IMR-90 (cell line): Measurements from ENCODE around the gene TTC31. TPM values are rescaled to one million over a fixed set of nuclear protein-coding genes. Genes with fewer than 3 reads are reported as not detected.

ENCODE experiments used
- ATAC-seq: fragments of 200-7000 bp; cut with Tn5 transposase; 2 replicates; pipeline ENCODE4 v1.9.1; 2020; ENCODE audit warnings: low read depth, mild to moderate bottlenecking, moderate library complexity
- BruUV-seq: library from RNA; stranded (reverse); fragments of 400-500 nt; replicated peaks from 2 replicates; lab custom pipeline; 2021; lab: Mats Ljungman, UMichigan
- CTCF ChIA-PET: fragments of 300-600 bp; formaldehyde crosslinking; extraction: SDS; loops from one replicate; lab custom pipeline; 2021; ENCODE audit warnings: antibody characterized with exemption; lab: Yijun Ruan, JAX
- POLR2A ChIA-PET: fragments of 300-600 bp; sonication (Branson Sonifier 250); formaldehyde crosslinking; loops from one replicate; lab custom pipeline; 2022; ENCODE audit warnings: antibody characterized with exemption; ENCODE audit not compliant: unreplicated experiment; lab: Charles Lee
- DNase-seq: peaks from one replicate; pipeline ENCODE4 v3.0.0; 2013
- H2AFZ ChIP-seq: replicated peaks from 2 replicates; pipeline ENCODE3; 2013; ENCODE audit warnings: low read length, mild to moderate bottlenecking; ENCODE audit not compliant: poor library complexity
- H2AK5ac ChIP-seq: 2 replicates; pipeline ENCODE4 v1.6.1; 2013; ENCODE audit warnings: low read depth, low read length, inconsistent platforms
- H2AK9ac ChIP-seq: replicated peaks from 2 replicates; pipeline ENCODE3; 2013; ENCODE audit warnings: mild to moderate bottlenecking, low read depth, low read length, moderate library complexity; ENCODE audit not compliant: poor library complexity
- H2BK120ac ChIP-seq: 2 replicates; pipeline ENCODE4 v1.6.1; 2013; ENCODE audit warnings: low read depth, low read length, inconsistent platforms
- H2BK15ac ChIP-seq: 3 replicates; pipeline ENCODE4 v1.6.1; 2013; ENCODE audit warnings: low read depth, low read length, inconsistent platforms
- H2BK20ac ChIP-seq: 2 replicates; pipeline ENCODE4 v1.6.1; 2013; ENCODE audit warnings: low read depth, mild to moderate bottlenecking, inconsistent platforms, low read length, moderate library complexity
- H2BK5ac ChIP-seq: 2 replicates; pipeline ENCODE4 v1.6.1; 2013; ENCODE audit warnings: mild to moderate bottlenecking, low read depth, low read length, inconsistent platforms; ENCODE audit not compliant: poor library complexity, severe bottlenecking
- H3K14ac ChIP-seq: replicated peaks from 2 replicates; pipeline ENCODE4 v1.6.1; 2013; ENCODE audit warnings: low read depth, low read length, inconsistent platforms
- H3K18ac ChIP-seq: 2 replicates; pipeline ENCODE4 v1.6.1; 2013; ENCODE audit warnings: low read depth, low read length, control low read depth
- H3K23ac ChIP-seq: 2 replicates; pipeline ENCODE4 v1.6.1; 2013; ENCODE audit warnings: low read depth, low read length, inconsistent platforms
- H3K27ac ChIP-seq: 2 replicates; pipeline ENCODE4 v1.5.1; 2013; ENCODE audit warnings: mild to moderate bottlenecking, control low read depth, low read length; ENCODE audit not compliant: insufficient read depth
- H3K27me3 ChIP-seq: 2 replicates; pipeline ENCODE4 v1.6.1; 2013; ENCODE audit warnings: low read length; ENCODE audit not compliant: control insufficient read depth, insufficient read depth
- H3K36me3 ChIP-seq: 2 replicates; pipeline ENCODE4 v1.6.1; 2013; ENCODE audit warnings: low read length, mixed read lengths; ENCODE audit not compliant: control insufficient read depth, insufficient read depth
- H3K4ac ChIP-seq: 2 replicates; pipeline ENCODE4 v1.6.1; 2013; ENCODE audit warnings: low read depth, low read length, inconsistent platforms
- H3K4me1 ChIP-seq: 2 replicates; pipeline ENCODE4 v1.6.1; 2013; ENCODE audit warnings: low read length, mixed read lengths; ENCODE audit not compliant: control insufficient read depth, insufficient read depth
- H3K4me2 ChIP-seq: 2 replicates; pipeline ENCODE4 v1.6.1; 2013; ENCODE audit warnings: low read depth, mild to moderate bottlenecking, control low read depth, low read length, moderate library complexity
- H3K4me3 ChIP-seq: 2 replicates; pipeline ENCODE4 v1.5.1; 2013; ENCODE audit warnings: low read depth, mild to moderate bottlenecking, control low read depth, low read length, moderate library complexity; ENCODE audit not compliant: insufficient read depth
- H3K56ac ChIP-seq: 2 replicates; pipeline ENCODE4 v1.6.1; 2013; ENCODE audit warnings: low read length, inconsistent platforms; ENCODE audit not compliant: insufficient read depth; ENCODE audit errors: extremely low read depth
- H3K79me1 ChIP-seq, 2 experiments: 2 replicates each; pipeline ENCODE4 v1.6.1; 2013; ENCODE audit warnings: low read length in 2 of 2, inconsistent platforms in 1 of 2, low read depth in 1 of 2
- H3K9ac ChIP-seq: 2 replicates; pipeline ENCODE4 v1.6.1; 2013; ENCODE audit warnings: low read depth, low read length, control low read depth
- H3K9me1 ChIP-seq: 2 replicates; pipeline ENCODE4 v1.6.1; 2013; ENCODE audit warnings: low read length, inconsistent platforms; ENCODE audit not compliant: insufficient read depth
- H3K9me3 ChIP-seq: 2 replicates; pipeline ENCODE4 v1.6.1; 2013; ENCODE audit warnings: low read length; ENCODE audit not compliant: control insufficient read depth, insufficient read depth
- H4K20me1 ChIP-seq: 2 replicates; pipeline ENCODE4 v1.6.1; 2013; ENCODE audit warnings: low read length, inconsistent platforms; ENCODE audit not compliant: insufficient read depth
- H4K5ac ChIP-seq: 2 replicates; pipeline ENCODE4 v1.6.1; 2013; ENCODE audit warnings: mild to moderate bottlenecking, low read depth, low read length, control low read depth
- H4K8ac ChIP-seq, 2 experiments: 2 replicates each; pipeline ENCODE4 v1.6.1; 2013; ENCODE audit warnings: low read depth in 2 of 2, low read length in 2 of 2, control low read depth in 1 of 2, inconsistent platforms in 1 of 2
- H4K91ac ChIP-seq: 2 replicates; pipeline ENCODE4 v1.6.1; 2013; ENCODE audit warnings: low read depth, low read length, inconsistent platforms; ENCODE audit not compliant: insufficient read depth
- CEBPB ChIP-seq: IDR thresholded peaks from 2 replicates; pipeline ENCODE4 v1.6.1; 2012; ENCODE audit warnings: low read depth, low read length, improper control_type of control experiment
- MAZ ChIP-seq: IDR thresholded peaks from 2 replicates; pipeline ENCODE4 v1.6.1; 2012; ENCODE audit warnings: low read depth, mild to moderate bottlenecking, low read length, improper control_type of control experiment, moderate library complexity, borderline replicate concordance
- MXI1 ChIP-seq: IDR thresholded peaks from 2 replicates; pipeline ENCODE4 v1.6.1; 2012; ENCODE audit warnings: low read depth, mild to moderate bottlenecking, low read length, moderate library complexity, borderline replicate concordance
- NFE2L2 ChIP-seq: fragments of 150-350 bp; IDR thresholded peaks from 2 replicates; pipeline ENCODE4 v1.6.1; 2016; ENCODE audit warnings: low read depth, mild to moderate bottlenecking, low read length
- POLR2A ChIP-seq: IDR thresholded peaks from 2 replicates; pipeline ENCODE4 v1.6.1; 2012; ENCODE audit warnings: mild to moderate bottlenecking, low read depth, low read length
- RCOR1 ChIP-seq: IDR thresholded peaks from 2 replicates; pipeline ENCODE4 v1.6.1; 2012; ENCODE audit warnings: mild to moderate bottlenecking, low read length, improper control_type of control experiment; ENCODE audit not compliant: insufficient replicate concordance
- SMC3 ChIP-seq: fragments of 150-350 bp; IDR thresholded peaks from 2 replicates; pipeline ENCODE4 v1.6.1; 2016; ENCODE audit warnings: low read depth, mild to moderate bottlenecking, antibody characterized with exemption, low read length, moderate library complexity
- WGBS, 2 experiments: methylation state at CpG; one replicate each; pipeline versions ENCODE4 v1.1.5 to v1.1.7; 2013; ENCODE audit warnings: missing lambda C conversion rate in 2 of 2; ENCODE audit not compliant: insufficient read length in 1 of 2; ENCODE audit errors: extremely low coverage in 2 of 2; 5-methylcytosine and 5-hydroxymethylcytosine counted together
- dilution Hi-C: fragments of 300-500 bp; cut with HindIII; formaldehyde crosslinking; loops from one replicate; pipeline ENCODE4 v1.14.3; 2018; ENCODE audit warnings: low sequenced_read_pairs; ENCODE audit not compliant: unreplicated experiment
- in situ Hi-C: fragments of 300-500 bp; cut with MboI; formaldehyde crosslinking; loops from 3 replicates; pipeline ENCODE4 v1.14.3; 2019; ENCODE audit warnings: low sequenced_read_pairs, inconsistent platforms, mixed read lengths
- intact Hi-C: fragments of 100-400 bp; cut with micrococcal nuclease; formaldehyde crosslinking; loops from 2 replicates; pipeline ENCODE4 v1.10.0; 2022
- polyA plus RNA-seq, 3 experiments: library from polyadenylated mRNA; depleted of rRNA; stranded (reverse); fragments of >200 nt; gene quantifications; 2 replicates each; pipeline ENCODE4 v1.2.3, GENCODE V29; 2012; ENCODE audit warnings: low replicate concordance in 1 of 3
- total RNA-seq: library from RNA; depleted of rRNA; stranded (reverse); fragments of >200 nt; gene quantifications from 2 replicates; pipeline ENCODE4 v1.2.3, GENCODE V29; 2012
- TF ChIP-seq, protein P1 (sequence below): fragments of 150-350 bp; IDR thresholded peaks from 2 replicates; pipeline ENCODE4 v1.6.1; 2016; ENCODE audit warnings: low read depth, mild to moderate bottlenecking, low read length, moderate library complexity, borderline replicate concordance

Gene TTC31
- total and polyA plus RNA-seq, 2 of the 4 experiments (the other 2 are of a cell fraction), result 6.3 to 18.8 TPM

- no peak for TF ChIP-seq POLR2A
Observed at GRCh38 chr2:74481431-74481830, 1.4 kb upstream of the TTC31 start (continued).

GRCh38 chr2:74481961-74482800 lies 700 bp upstream of the TTC31 start:
- no peak for TF ChIP-seq NFE2L2
- no peak for TF ChIP-seq RCOR1
- 0 out of 2 replicates have a peak, but pooled peaks have one; percentile 22 for TF ChIP-seq MAZ
- TF ChIP-seq MXI1, result peak; percentile 59; the same call in 1 of the 2 replicates
- TF ChIP-seq, protein P1, sequence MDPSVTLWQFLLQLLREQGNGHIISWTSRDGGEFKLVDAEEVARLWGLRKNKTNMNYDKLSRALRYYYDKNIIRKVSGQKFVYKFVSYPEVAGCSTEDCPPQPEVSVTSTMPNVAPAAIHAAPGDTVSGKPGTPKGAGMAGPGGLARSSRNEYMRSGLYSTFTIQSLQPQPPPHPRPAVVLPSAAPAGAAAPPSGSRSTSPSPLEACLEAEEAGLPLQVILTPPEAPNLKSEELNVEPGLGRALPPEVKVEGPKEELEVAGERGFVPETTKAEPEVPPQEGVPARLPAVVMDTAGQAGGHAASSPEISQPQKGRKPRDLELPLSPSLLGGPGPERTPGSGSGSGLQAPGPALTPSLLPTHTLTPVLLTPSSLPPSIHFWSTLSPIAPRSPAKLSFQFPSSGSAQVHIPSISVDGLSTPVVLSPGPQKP, result no peak
- TF ChIP-seq CEBPB, result no peak
- no peak for TF ChIP-seq SMC3
- Histone ChIP-seq H4K91ac (peak overlapping the region; percentile 79), H3K4me1 (peaks cover 11% of the 10 kb centered on the region), H4K5ac (peak overlapping the region; percentile 17), H4K8ac (peak overlapping the region; percentile 79 to 88; a peak in 3 of 4 replicates), H3K27ac (peak overlapping the region; percentile 87), H2BK15ac (no peak overlapping the region; the same call in 2 of the 3 replicates), H3K9me3 (no peaks in the 10 kb centered on the region), H2BK20ac (no peak overlapping the region), H3K14ac (peak overlapping the region; percentile 69), H3K36me3 (peaks cover 13% of the 10 kb centered on the region), H3K23ac (peak overlapping the region; percentile 65), H3K27me3 (no peaks in the 10 kb centered on the region), H3K9me1 (peaks cover 11% of the 10 kb centered on the region; the same call in 1 of the 2 replicates), H3K4me2 (peak overlapping the region; percentile 97), H3K56ac (peak overlapping the region; percentile 48; the same call in 1 of the 2 replicates), H3K4ac (peak overlapping the region; percentile 79), H2AK5ac (peak overlapping the region; percentile 66), H3K9ac (peak overlapping the region; percentile 76), H2BK120ac (peak overlapping the region; percentile 28; the same call in 1 of the 2 replicates), H3K79me1 (peaks cover 23 to 69% of the 10 kb centered on the region in 2 experiments), H3K18ac (peak overlapping the region; percentile 9; the same call in 1 of the 2 replicates), H4K20me1 (peaks cover 3% of the 10 kb centered on the region; the same call in 1 of the 2 replicates), H3K4me3 (peak overlapping the region; percentile 80), H2BK5ac (peak overlapping the region; percentile 83), H2AK9ac (peak overlapping the region; percentile 99), H2AFZ (peak overlapping the region; percentile 100)
- DNase-seq (no peak), ATAC-seq (peak; percentile 46)
- 0% methylated on average over 26 of the region's 80 CpGs; no CpG with 5 or more reads in 1 of the 2 experiments for WGBS, 2 experiments
- intact Hi-C loops, result no loop called here
- POLR2A ChIA-PET, result interaction anchor here (0.6 to 1.4 kb wide), 4 partner anchors 10 to 28 kb away, joined by 3 to 7 read pairs (median 5); partner anchors contain the start of genes MRPL53 and WBP1
- dilution Hi-C loops, result no loop called here
- no TSS peak for BruUV-seq
- CTCF ChIA-PET, result interaction anchor here (0.6 to 3.4 kb wide), 5 partner anchors 14 to 106 kb away, joined by 3 to 17 read pairs (median 4); no protein-coding TSS in a partner anchor
- in situ Hi-C loops, result loop anchor here (5.0 to 25.0 kb wide), 2 partner anchors 95 to 380 kb away; no protein-coding TSS in a partner anchor
